ENCODE results near the gene SHF.

The SHF gene

DNA sequence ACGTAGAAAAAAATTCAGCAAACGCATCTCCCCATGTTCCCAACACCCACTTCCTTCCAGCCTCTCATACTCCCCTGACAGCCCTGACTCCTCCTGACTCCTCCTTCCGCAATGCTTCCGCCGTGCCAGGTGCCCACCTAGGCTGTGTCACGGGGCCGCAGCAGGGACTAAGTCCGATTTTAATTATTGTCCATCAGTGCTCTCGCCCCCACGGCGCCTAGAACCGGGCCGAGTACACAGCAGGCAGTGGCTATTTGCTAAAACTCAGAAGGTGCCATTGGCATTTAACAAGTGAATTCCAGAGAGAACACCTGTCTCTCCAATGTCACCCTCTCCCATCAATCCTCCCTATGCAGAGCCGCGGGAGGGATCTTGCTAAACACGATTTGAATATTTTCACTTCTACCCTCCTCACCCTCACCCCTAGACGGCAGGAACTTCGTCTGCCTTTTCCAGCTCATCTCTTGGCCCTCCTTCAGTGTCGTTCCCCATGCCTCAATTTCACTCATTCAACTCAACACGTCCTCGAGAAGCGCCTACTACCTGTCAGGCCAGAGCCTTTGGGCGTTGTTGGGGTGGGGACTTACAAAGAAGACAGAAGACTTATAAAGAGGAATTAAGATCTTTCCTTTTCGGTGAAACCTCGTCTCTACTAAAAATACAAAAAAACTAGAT lies 11.5 kb upstream of the SHF start:
- DNase-seq (ENCODE audit: low read depth): no peak

DNA sequence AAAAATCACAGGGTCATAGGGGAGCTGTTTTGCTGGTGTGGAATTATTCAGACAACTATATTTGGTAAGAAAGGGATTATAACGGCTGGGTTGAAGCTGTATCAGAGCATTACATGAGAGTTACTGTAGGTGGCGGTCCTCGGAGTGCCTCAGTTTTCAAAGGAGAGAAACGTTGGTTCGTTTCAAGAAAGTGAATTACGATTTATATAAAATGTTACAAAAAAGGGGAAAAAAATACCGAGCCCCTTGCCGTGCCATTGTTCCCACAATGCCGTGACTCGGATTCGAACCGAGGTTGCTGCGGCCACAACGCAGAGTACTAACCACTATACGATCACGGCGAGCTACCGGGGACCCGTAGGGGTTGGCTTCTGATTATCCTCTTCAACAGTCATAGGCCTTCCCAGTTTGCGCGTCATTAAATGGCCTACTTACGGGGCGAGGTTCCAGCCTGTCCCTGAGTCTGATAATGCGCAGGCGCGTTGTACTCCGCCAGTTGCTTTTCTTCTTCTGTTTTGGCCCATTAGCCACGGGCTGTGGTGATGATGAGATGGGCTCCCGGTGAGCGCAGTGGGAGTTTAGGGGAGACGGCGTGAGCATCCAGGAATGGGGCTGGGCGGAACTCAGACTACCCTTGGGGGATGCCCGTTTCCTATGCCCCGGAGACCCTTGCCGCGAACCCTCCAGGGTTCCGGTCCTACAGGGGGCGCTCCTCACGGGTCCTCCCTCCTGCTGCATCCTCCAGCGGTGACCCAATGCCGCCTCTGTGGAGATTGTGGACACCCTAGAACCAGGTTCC lies 10.8 kb upstream of the SHF start:
- DNase-seq (ENCODE audit: low read depth): peak; percentile 79

DNA sequence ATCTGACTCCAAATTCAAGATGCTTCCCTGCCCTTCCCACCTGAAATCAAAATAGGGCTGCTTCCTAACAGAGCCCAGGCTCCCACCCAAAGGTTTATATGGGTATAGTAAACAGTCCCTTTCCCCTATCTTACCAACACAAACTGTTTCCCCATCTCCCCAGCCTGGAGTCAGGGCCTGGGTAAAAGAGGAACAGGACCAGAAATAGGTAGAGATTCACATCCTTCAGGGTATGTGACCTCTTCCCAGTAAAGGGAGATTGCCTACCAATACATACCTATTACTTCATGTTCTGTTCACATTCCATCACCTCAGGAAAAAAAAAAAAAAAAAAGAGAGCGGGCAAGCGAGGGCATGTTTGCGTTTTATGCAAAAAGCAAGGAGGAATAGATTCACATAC lies 9.7 kb upstream of the SHF start:
- DNase-seq (ENCODE audit: low read depth): no peak

DNA sequence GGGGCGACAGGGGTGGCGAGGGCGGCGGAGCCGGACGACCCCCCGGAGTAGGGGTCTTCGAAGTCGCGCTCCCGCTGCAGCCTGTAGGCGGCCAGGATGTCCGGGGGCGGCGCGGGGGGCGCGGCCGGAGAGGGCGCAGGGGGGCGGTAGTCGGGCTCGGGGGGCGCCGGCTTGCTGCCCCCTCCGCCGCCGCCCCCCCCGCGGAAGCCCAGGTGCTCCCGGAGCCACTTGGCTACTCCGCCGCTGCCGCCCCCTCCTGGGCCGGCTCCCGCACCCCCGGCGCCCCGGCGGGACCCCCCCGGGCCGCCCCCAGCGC lies 230 bp downstream of the SHF start:
- DNase-seq (ENCODE audit: low read depth): no peak

DNA sequence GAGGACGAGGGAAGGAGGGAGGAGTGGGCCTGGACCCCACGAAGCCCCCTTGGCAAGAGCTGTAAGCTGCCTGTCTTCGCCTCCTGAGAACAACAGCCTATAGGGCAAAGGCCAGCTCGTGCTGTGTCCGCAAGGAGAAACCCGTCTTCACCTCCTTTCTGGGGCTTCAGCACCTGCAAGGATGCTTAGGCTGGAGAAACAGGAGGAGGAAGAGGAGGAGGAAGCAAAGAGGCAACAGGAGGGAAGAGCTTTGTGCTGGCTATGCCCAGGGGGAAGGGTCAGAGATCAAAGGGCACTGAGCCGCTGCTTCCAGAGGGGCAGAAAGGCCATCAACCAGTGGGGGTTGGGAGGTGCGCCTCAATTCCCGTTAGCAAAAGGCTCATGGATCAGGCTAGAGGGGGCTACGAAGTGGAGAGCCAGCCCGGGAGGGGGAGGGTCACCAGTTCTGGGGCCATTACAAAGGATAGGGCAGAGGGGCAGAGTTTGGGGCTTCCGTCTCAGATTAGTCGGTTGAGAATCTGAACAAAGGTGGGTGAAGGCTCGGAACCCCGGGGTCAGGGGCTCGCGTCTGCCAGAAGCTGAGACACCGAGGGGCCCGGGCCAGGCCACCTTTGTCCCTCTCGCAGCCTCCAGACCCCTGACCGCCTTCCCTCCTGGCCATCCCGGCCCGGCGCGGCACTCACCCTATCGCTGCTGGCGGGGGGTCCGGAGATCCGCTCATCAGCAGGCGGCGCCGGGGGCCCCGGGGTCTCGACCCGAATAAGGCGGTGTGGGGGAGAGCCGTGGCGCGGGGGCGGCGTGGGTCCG lies 792 bp downstream of the SHF start:
- no peak for DNase-seq (ENCODE audit: low read depth)

DNA sequence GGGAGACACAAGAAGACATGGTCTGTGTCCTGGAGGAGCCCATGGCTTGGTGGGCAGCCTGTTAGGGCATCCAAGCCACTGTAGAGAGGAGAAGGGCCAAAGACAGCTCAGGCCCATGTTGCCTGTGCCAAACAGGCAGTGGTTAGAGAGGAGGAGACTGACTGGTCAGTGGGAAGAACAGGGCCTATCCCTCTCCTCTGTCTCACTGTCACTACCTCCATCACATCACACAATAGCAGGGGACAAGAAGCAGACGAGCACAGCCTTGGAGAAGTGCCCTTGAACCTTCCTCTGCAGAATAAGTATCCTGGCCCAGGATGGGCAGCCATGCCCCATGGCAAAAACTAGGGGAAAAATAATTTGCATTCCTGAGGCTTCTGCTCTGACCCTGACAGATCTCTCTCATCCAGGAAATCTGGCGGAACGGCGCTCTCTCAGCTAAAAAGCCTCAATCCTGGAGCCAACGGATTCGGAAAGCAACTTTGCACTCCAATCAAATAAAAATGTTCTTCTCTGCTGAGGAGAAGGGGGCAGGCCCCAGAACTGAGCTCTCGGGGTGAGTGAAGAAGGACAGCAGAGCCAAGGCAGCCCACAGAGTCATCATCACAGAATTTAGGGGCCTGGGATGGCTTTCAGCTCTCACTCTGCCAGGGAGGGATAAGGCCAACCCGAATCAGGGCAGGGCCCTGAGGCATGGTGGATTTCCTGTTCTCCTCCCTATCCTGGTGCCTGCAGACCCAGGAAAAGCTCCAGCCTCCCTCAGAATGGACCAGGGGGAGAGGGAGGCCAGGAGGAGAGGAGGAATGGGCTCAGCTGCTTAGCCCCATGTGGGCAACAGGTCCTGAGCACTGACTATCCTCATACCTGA lies 1.6 kb downstream of the SHF start:
- DNase-seq (ENCODE audit: low read depth): no peak

DNA sequence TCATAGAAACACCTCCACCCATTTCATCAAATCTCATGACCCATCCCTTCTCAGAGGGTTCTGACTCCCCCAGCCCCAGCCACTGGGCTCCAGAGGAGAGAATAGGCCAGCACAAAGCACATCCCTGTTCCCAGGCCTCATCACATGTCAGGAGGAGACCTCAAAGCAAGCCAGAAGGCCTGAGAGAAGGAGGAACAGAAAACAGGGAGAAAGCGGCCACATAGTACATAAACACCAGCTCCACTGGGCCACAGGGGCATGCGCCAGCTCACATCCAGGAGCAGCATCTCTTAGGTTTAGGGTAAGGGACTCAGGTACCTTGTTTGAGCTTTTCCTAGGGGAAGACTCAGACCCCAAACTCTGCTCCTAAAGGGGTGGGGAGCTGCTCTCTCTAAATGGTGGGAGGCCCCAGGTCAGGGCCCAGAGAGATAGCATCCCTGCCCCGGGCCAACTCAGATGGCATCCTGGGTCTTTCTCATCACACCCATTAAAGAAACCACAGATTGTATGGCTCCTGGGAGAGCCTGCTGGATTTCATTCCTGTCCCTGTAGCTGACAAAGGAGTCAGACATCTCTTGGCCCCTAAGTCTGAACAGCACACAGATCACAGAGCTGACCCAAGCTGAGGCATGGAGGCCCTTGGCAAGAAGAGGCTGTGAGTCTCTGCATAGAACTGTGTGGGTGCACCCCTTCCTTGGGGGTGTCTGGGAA lies 2.5 kb downstream of the SHF start:
- no peak for DNase-seq (ENCODE audit: low read depth)

DNA sequence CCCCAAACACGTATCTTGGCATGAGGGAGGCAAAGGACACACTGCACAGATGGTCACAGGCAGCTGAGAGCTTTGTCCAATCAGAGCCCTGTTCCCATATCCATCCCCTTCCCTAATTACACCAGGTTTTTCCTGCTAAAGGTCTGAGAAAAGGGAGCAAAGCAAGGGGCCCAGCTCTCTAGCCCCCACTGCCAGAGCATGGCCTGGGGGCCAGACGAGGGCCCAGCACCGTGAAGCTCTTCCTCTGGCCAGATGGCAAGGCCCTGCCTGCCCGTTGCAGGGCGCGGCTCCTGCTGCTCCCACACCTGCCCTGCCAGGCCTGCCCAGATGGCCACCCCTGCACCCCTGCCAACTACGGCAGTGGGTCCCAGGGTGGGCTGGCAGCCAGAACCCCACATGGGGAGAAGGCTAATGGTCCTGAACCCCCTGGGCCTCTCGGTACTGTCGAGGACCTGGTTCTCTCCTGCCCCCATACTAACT lies 3.2 kb downstream of the SHF start:
- DNase-seq (ENCODE audit: low read depth): no peak

DNA sequence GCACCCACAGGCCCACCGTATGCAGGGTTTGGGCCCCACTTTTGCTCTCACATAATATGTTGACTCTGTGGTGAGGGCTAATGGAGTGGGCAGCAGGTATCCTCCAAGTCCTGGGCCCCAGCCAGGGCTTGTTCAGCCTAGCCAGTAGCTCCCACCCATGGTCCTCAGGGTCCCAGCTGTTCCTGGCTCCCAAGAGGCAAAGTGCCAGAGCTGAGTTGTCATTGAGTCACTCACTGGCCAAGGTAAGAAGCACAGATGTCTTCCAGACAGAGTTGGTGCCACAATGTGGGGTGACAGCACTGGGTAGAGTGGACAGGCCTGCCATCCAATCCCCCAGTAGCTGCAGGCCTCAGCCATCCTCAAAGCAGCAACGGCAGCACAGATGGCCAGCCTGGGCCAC lies 4.3 kb downstream of the SHF start:
- no peak for DNase-seq (ENCODE audit: low read depth)

DNA sequence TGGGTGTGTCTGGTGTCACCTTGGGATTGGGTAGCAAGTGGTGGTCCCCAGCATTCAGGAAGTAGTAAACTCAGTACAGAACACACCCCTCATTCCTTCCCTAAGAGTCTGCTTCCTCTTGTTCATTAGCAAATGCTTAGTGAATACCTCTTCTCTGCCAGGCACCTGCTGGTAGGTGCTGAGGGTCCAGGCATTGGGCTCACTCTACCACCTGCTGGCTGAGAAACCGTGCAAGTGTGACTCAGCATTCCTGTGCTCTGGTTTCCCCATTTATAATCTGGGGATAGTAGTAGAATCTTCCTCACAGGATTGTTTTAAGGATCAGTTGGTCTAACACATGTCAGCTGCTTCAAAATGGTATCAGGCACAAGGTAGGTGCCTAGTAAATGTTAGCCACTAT lies 4.8 kb downstream of the SHF start:
- no peak for DNase-seq (ENCODE audit: low read depth)

DNA sequence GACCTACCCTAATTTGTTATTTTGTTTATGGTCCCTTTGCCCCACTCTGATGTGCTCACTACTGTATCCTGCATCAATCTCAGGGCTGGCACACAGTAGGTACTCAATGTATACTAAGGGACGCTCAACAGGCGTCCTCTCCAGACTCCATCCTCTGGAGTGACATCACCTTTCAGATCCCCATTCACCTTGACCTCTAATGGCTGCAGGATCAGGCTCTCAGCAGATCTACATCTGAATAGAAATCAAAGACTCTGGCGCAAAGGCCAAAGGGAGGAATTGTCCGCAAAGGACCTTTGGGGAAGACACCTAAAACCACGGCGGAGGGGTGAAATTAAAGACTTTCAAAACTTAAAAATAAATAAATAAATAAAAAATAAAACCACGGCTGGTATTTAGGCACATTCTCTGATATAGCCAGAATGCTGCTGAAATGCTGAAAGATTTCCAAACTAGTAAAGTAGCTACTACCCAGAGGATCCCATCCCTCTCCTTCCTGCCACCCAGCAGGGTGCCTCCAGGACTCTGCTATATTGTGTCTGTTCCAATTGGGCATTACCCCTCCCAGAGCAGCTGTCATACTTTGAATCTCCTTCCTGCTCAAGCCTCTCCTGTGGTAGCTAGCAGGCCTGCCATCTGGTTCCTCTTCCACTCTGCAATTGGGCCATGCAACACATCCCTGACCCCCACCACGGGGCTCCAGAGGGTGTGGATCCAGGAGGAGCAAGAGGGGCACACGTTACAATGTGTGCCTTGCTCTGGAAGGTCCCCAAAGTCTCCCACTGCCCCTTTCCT lies 6.1 kb downstream of the SHF start:
- DNase-seq (ENCODE audit: low read depth): no peak

DNA sequence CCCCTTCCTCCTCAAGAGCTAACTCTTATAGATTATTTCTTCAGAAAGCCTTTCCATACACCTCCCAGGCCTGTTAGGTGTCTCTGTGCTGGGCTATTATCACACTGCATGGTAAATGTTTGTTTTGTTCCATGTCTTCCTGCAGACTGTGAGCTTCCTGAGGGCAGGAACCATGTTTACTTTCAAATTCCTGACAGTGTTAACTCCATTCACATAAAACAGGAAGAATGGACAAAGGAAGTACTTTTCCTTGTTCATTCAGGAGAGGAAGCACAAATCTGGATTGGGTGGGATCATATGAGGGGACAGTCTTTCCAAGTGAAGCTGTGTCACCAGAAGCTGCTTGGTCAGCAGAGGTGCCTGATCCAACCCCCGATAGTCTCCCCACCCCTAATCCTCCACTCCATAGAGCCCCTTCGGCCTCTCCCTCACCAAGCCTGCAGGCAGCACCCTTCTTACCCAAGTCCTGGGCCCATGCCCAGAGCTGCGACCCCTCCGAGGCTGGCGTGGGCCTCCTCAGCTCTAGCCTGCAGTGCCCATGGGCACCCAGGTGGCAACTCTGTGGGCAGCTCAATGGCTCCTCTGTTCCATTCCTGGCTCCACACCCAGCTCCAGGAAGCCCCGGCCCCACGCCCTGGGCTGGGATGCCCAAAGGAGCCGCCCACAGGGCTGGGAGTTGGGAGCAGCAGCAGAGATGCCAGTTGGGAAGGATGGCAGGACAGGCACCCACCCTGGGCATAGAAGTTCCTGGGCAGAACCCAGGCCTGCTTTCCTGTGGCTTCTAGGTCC lies 6.9 kb downstream of the SHF start:
- no peak for DNase-seq (ENCODE audit: low read depth)

DNA sequence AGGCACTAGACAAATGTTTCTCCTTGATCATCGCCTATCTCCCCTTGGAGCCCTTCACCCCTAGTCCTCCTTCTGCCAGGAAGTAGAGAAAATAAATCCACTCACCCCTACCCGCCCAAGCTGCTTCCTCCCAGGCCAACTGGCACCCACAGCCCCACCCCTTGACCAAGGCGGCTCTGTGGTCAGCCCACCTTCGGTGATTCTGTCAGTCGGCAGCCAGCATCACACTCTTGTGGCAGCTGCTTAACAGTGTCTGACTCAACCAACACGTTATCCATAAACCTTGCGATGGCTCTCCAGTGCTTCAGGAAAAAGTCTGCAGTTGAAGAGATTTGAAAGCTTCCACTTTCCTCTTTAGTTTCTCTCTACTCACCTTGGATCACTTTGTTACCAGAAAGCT lies 7.6 kb downstream of the SHF start:
- no peak for DNase-seq (ENCODE audit: low read depth)

DNA sequence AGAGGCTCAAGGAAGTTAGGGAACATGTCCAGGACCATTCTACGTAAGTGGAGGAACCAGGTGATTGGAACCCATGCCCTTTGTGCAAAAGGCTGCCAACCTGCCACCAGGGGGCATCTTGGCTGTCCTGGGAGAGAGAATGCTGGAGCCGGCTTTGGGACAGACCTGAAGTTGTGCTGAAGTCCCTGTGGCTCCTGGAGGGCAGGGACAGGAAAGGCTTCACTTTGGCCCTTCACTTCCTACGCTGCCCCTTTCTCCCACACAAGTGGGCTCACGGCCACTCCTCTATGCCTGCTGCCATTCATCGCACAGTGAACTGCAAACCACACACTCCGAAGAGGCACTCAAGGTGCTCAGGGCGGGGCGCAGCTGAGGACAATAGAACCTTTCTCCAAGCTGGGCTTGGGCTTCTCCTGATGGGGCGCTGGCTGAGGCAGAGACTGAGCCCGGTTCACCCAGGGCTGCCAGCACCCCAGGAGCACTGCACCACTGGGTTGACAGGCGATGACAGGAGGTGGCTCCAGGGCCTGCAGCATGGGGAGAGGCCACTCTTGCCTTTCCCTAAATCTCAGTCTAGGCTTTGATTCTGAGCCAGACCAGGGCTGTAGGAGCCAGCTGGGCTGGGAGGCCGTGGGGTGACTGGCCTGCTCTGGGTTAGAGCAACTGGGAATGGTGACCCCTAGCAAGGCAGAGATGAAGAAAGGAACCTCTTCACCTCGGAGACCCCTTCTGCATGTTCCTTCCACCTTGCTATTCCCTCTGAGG lies 8.4 kb downstream of the SHF start:
- DNase-seq (ENCODE audit: low read depth): no peak

DNA sequence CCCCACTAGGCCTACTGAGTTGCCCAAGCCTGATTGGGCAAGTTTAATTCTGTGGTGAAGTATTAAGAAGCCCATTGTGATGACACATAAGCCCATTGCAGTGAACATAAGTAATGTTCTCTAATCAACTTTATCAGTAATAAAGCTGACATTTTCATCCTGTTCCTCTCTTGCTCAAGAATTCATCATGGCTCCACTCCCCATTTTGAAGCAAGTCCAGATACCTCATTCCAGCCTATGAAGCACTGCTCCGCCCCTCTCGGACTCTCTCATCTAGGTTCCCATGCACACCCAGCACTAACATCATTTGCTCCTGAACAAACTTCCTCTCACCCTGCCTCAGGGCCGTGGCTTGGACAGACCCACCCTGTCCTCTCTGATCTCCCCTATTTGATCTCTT lies 10.5 kb downstream of the SHF start:
- DNase-seq (ENCODE audit: low read depth): no peak

DNA sequence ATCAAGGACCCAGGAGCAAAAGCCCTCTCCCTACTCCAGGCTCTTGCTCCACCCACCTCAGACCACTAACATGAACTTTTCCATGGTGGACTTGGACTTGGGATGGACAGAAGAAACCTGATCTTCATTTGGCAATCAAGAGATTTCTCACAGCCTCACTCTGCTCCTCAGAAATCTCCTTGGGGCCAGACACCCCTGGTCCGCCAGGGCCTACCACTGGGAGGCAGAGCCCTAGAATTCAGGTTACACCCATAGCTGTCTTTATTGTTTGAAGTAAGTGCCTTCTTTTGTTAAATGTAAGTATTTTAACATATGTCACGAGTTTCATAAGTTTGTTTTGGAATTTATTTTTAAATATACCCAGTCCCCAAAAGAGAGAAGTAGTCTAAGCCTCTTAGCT lies 13.2 kb downstream of the SHF start:
- DNase-seq (ENCODE audit: low read depth): no peak

DNA sequence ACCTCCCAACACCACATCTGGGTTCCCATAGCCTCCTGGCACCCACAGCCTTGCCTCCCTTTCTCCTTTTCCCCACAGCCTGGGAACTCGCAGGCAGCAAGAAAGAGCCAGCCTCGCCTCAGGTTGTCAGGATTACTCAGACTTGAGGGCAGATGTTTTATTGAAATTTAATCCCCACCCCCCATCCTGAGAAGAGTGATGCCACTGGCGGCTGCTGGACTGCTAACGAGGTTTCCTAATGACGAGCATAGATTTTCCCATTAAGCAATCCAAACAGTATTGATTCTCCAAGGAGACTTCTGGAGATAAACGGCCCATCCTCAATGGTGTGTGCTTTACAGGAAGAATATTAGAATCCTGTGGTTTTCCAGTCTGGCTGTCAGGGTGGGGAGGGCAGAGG lies 13.7 kb downstream of the SHF start:
- no peak for DNase-seq (ENCODE audit: low read depth)

DNA sequence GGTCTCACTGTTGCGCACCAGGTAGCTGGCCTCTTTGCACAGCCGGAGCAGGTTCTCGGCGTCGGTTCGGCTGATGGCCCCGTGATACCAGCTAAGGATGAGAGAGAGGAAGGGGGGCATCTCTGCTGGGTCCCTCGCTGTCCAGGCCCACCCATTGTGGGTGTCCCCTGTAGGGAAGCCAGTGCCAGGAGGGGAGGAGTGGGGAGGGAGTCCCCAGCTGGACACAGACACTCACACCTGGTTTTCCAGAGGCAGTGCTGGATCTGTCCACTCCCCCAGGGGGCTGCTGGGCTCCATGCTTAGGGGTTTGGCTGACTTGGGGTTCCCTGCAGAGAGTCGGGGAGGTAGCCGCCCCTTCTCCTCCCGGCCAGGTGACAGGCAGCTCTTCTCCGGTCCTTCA lies 15.9 kb downstream of the SHF start:
- DNase-seq (ENCODE audit: low read depth): no peak
